GM20000 (cell line): ENCODE measurements around the gene ESRRA.

Source experiments
- DNase-seq: peaks from one replicate; pipeline ENCODE4 v3.0.0; 2012; ENCODE audit warnings: low spot score
- TF ChIP-seq, protein P1 (sequence below): IDR thresholded peaks from 2 replicates; pipeline ENCODE4 v1.5.1; 2012; ENCODE audit warnings: mild to moderate bottlenecking, control low read depth; ENCODE audit errors: extremely low read depth, missing control alignments

The ESRRA gene

GRCh38 chr11:64267207-64267945, 37.9 kb upstream of the ESRRA start:
- no peak for DNase-seq

DNA sequence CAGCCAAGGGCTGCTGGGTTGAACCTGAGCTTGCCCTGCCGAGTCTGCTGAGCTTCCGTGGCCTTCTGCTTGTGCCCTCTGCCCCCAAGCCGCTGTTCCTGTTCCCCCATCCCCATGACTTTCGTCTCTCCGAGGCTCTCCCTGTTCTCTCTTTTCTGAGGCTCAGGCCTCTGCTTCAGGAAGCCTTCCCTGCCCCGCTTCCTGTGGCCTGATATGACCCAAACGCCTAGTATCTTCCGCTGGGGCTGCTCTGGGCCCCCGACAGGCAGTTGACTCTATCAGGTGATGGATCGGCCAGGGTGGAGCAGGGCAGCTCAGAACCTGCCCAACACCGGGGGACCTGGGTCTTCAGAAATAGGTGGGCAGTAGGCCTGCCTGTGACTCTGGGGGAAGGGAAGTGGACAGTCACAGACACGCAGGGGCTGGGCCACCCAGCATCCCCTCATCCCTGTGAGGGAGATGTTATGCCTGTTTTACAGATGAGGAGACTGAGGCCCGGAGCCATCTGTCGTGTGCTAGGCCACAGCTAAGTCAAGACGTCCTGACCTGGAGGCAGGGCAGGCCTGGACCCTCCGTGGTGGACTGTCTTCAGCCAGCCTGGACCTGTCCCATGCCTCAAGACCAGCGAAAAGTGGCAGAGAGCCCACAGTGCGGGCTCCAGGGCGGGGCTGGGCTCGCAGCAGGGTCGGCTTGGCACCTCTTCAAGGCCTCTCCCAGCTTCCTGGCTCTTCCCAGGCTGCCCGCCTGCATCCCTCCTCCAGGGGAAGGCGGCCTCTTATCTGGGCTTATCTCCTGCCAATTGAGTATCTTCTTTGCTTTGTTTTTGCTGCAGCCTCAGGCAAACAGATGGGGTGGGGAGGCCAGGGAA, 37.1 kb upstream of the ESRRA start:
- TF ChIP-seq, protein P1, sequence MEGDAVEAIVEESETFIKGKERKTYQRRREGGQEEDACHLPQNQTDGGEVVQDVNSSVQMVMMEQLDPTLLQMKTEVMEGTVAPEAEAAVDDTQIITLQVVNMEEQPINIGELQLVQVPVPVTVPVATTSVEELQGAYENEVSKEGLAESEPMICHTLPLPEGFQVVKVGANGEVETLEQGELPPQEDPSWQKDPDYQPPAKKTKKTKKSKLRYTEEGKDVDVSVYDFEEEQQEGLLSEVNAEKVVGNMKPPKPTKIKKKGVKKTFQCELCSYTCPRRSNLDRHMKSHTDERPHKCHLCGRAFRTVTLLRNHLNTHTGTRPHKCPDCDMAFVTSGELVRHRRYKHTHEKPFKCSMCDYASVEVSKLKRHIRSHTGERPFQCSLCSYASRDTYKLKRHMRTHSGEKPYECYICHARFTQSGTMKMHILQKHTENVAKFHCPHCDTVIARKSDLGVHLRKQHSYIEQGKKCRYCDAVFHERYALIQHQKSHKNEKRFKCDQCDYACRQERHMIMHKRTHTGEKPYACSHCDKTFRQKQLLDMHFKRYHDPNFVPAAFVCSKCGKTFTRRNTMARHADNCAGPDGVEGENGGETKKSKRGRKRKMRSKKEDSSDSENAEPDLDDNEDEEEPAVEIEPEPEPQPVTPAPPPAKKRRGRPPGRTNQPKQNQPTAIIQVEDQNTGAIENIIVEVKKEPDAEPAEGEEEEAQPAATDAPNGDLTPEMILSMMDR = no peak
- DNase-seq = no peak

More at GRCh38 chr11:64267207-64267945, 37.9 kb upstream of the ESRRA start:
- TF ChIP-seq, protein P1 = no peak

- DNase-seq = no peak
- TF ChIP-seq, protein P1 = no peak
Measured at GRCh38 chr11:64268893-64269539, 36.3 kb upstream of the ESRRA start.

DNA sequence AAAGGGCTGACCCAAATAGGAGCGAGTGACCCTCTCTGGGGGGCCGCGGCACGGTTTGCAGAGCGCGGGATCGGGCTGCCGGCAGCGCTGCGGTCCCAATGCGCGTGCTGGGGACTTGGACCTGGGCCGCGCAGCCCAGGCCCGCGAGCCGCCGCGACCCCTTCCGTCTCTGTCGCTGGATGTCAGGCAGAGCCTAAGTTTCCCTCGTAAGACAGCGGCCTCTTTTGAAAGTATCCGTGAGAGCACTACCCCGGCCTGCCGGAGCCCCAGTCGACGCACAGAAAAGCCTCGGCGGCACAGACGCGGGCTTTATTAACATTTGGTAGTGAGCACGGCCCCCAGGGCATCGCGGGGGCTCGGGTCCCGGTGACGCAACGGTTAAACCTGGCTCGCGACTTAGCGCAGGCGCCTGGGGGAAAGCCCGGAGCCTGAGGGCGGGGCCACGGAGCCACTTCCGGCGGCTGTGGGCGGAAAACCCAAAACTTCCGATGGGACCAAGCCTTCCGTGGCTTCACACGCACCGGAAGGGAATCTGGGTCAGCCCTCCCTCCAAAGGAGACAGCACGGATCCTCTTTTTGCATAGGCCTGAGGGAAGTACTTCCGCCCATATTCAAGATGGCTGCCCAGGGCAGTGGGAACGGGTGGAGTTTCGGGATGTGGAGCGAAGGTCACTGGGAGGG, 35.6 kb upstream of the ESRRA start:
- DNase-seq = peak; percentile 92
- TF ChIP-seq, protein P1 = no peak

DNA sequence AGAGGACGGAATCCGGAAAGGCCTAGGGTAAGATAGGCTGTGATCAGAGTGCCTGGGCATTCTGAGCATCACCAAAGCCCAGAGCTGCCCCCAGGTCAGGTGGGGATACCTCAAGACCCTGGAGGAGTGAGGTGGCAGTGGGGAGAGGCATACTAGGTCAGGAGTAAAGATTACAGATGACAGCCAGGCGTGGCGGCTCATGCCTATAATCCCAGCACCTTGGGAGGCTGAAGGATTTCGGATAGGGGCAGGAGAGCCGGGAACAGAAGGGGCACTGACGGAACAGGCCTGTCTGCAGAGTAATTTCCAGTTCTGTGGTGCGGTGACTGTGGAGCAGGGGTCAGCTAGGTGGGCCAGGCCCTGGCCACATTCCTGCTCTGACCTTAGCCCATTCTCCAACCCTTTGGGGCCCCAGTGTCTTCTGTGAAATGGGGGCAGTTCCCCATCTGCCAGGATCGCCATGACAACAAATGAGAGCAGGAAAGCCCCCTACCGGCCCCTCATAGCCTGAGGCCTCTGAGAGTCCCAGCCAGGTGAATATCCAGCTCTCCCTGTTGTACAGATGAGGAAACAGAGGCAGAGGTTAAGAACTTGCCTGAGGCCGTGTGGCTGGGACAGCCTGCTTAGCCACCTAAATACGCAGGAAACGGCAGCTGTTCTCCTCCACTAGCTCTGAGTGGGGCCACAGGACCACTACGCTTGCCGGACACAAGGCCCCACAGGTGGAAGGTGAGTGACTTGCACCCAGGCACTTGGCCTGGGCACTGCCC, 30.1 kb upstream of the ESRRA start:
- TF ChIP-seq, protein P1 = no peak

DNA sequence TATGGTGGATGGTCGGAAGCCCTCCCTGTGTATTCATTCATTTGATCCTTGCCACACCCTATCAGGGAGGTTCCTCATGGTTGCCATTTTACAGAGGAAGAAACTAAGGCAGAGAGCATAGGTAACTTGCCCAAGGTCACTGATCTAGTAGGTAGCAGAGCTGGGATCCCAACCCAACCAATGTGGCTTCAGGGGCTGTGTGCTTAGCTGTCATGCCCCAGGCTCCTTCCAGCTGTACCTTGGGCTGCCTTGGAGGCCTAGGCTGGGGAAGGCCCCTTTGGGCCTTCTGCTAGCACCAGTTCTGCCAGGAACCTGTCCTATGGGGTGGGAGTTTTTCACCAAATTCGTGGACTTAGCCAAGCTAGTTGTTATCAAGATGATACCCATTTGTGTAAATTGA, 29.5 kb upstream of the ESRRA start:
- DNase-seq = no peak
- TF ChIP-seq, protein P1 = no peak

More for the DNA sequence above, 30.1 kb upstream of the ESRRA start:
- DNase-seq = no peak
